HG02981 (cell line): ENCODE data around the gene DENND6B.
"Not testable (repeated sequence)": the region's sequence is repeated elsewhere in the genome, so short reads cannot be mapped to it uniquely, and the experiment has no call there.

ENCODE experiments used
- ATAC-seq: cut with Tn5 transposase; IDR thresholded peaks from one replicate; pipeline ENCODE4 v1.9.1; 2021; ENCODE audit warnings: mild to moderate bottlenecking, moderate library complexity; ENCODE audit not compliant: unreplicated experiment

DENND6B gene

GRCh38 chr22:50273781-50274180 is 53.0 kb downstream of the DENND6B start:
- ATAC-seq = not testable (repeated sequence)

- not testable (repeated sequence) for ATAC-seq
Observed at GRCh38 chr22:50273352-50273751, 53.5 kb downstream of the DENND6B start.

- ATAC-seq = no peak
Observed at GRCh38 chr22:50272044-50272802, 54.6 kb downstream of the DENND6B start.

GRCh38 chr22:50271519-50271970 is 55.3 kb downstream of the DENND6B start:
- ATAC-seq = no peak

GRCh38 chr22:50270666-50271394 is 56.0 kb downstream of the DENND6B start:
- ATAC-seq = no peak

- no peak for ATAC-seq
Observed at GRCh38 chr22:50269970-50270665, 56.7 kb downstream of the DENND6B start, which contains the start of gene MAPK11. TSS of gene MAPK11 (minus strand) at chr22:50270380. CDS start at chr22:50270292, 88 bp downstream.

- ATAC-seq = no peak
Observed at GRCh38 chr22:50269573-50269969, 57.2 kb downstream of the DENND6B start.

- ATAC-seq = no peak
Observed at GRCh38 chr22:50268655-50269113, 58.1 kb downstream of the DENND6B start.

- ATAC-seq = no peak
Observed at GRCh38 chr22:50267591-50268390, 59.0 kb downstream of the DENND6B start.

GRCh38 chr22:50266994-50267393 is 59.8 kb downstream of the DENND6B start:
- no peak for ATAC-seq

- no peak for ATAC-seq
Observed at GRCh38 chr22:50264946-50265669, 61.7 kb downstream of the DENND6B start.

- ATAC-seq = no peak
Observed at GRCh38 chr22:50264104-50264745, 62.6 kb downstream of the DENND6B start.

- ATAC-seq = no peak
Observed at GRCh38 chr22:50262973-50263617, 63.7 kb downstream of the DENND6B start.

- no peak for ATAC-seq
Observed at GRCh38 chr22:50262460-50262911, 64.3 kb downstream of the DENND6B start.

- no peak for ATAC-seq
Observed at GRCh38 chr22:50261615-50262459, 65.0 kb downstream of the DENND6B start, which contains the start of gene MAPK12. TSS of gene MAPK12 (minus strand) at chr22:50261683. CDS start at chr22:50261509, 174 bp downstream.

- ATAC-seq = no peak
Observed at GRCh38 chr22:50260801-50261614, 65.8 kb downstream of the DENND6B start.

GRCh38 chr22:50260434-50260800 is 66.4 kb downstream of the DENND6B start:
- no peak for ATAC-seq
